RWPE2 (cell line): Measurements from ENCODE around the gene LRRC8B.

Source experiments
- ATAC-seq: fragments of 200-7000 bp; cut with Tn5 transposase; 3 replicates; pipeline ENCODE4 v1.9.1; 2021; ENCODE audit warnings: low read depth
- DNase-seq: peaks from one replicate; pipeline ENCODE4 v3.0.0-alpha.2; 2020; ENCODE audit warnings: low spot score
- H3K27ac ChIP-seq: fragments of 450-650 bp; 2 replicates; pipeline ENCODE4 v1.5.1; 2017; ENCODE audit warnings: mild to moderate bottlenecking; ENCODE audit not compliant: poor library complexity, severe bottlenecking
- H3K27me3 ChIP-seq: fragments of 250-450 bp; sonication (Bioruptor Pico); 2 replicates; pipeline ENCODE4 v1.5.1; 2021; ENCODE audit warnings: mild to moderate bottlenecking, moderate library complexity; ENCODE audit not compliant: insufficient read depth, poor library complexity, severe bottlenecking
- H3K36me3 ChIP-seq: fragments of 250-450 bp; sonication (Bioruptor Pico); 2 replicates; pipeline ENCODE4 v1.5.1; 2020; ENCODE audit warnings: low read depth, mild to moderate bottlenecking, moderate library complexity
- H3K4me1 ChIP-seq: fragments of 250-450 bp; sonication (Bioruptor Pico); 2 replicates; pipeline ENCODE4 v1.5.1; 2021; ENCODE audit warnings: mild to moderate bottlenecking, moderate library complexity; ENCODE audit not compliant: insufficient read depth, poor library complexity, severe bottlenecking
- H3K4me3 ChIP-seq: fragments of 250-450 bp; sonication (Bioruptor Pico); 2 replicates; pipeline ENCODE4 v1.5.1; 2021; ENCODE audit warnings: mild to moderate bottlenecking, moderate library complexity; ENCODE audit not compliant: severe bottlenecking
- H3K9me3 ChIP-seq: fragments of 250-450 bp; sonication (Bioruptor Pico); 2 replicates; pipeline ENCODE4 v1.5.1; 2021; ENCODE audit warnings: mild to moderate bottlenecking, moderate library complexity; ENCODE audit not compliant: severe bottlenecking
- CTCF ChIP-seq: fragments of 450-650 bp; IDR thresholded peaks from one replicate; pipeline ENCODE4 v1.5.1; 2017; ENCODE audit warnings: mild to moderate bottlenecking, moderate library complexity; ENCODE audit not compliant: poor library complexity, severe bottlenecking

The LRRC8B gene

DNA sequence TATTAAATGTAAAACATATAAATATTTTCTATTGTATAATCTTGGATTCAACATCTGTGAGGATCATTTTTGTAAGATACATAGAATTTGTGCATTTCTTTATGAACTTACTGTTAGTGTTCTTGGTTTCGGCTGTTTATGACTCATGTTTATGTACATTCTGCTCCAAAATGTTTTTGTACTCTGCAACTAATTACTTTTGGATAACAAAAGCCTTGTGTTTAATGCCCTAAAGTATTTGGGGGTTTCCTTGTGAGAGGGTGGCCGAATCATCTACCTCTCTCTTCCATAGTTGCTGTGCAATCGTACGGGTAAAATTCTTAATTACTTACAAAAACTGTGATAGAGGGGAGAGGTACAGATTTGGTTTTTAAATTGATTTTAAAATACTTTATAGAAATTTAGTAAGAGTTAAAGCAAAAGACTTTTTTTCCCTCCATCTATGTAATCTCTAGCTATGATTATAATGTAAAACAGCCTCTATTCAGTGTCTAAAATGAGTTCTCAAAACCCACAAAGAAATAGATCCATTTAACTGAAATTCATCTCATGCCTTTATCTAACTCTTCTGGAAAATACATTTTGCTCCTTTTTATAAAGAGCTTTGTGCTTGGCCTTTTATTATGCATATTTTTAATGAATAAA, 69.6 kb downstream of the LRRC8B start:
- no peak for TF ChIP-seq CTCF
- H3K27ac ChIP-seq, result no peak overlapping the region
- no peak overlapping the region for H3K4me3 ChIP-seq
- no peaks in the 10 kb centered on the region for H3K27me3 ChIP-seq
- no peak for ATAC-seq
- peaks cover 6% of the 10 kb centered on the region for H3K4me1 ChIP-seq
- H3K9me3 ChIP-seq, result no peaks in the 10 kb centered on the region
- no peak for DNase-seq
- no peaks in the 10 kb centered on the region for H3K36me3 ChIP-seq

GRCh38 chr1:89596698-89597097, 72.1 kb downstream of the LRRC8B start:
- no peak for ATAC-seq
- H3K36me3 ChIP-seq, result no peaks in the 10 kb centered on the region
- no peak for TF ChIP-seq CTCF

DNA sequence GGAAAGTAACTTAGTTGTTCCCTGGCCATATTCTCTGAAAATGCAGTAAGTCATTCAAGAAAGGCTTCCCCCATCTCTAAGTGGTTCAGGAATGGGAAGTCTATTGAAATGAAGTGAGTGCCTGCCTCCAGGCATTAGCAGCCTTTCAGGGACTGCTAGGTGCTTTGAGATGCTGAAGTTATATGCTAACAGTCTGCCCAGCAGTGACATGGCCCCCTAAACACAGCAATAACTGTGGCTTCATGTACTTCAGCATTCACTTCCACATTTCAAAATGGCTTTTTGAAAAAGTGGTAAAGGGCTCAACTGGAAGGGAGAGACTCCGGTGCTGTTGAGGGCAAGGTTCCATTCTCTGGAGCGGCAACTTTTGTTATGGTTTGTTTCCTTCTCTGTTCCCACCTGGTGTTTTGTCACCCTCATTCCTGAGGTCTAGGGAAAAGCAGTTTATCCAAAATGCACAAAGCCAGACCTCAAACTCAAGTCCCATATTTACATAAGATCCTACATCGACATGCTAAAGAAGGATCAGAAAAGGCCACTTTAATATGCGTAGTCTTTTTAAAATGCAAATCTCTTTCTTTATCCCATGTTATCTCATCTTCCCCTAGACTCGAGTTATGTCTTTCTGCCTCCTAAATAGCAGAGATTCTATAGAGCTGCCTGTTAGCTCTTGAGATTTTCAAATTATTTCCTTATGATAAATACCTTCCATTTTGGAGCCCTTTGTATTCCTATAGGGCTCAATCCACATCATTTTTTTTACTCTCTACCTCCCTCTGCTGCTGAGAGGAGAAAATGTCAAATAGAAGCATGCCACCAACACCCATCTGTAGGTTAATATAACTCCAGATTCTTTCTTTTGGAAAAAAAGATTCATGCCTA, 74.1 kb downstream of the LRRC8B start:
- no peak for DNase-seq
- Histone ChIP-seq H3K4me1 (peaks cover 2% of the 10 kb centered on the region), H3K27ac (no peak overlapping the region), H3K36me3 (no peaks in the 10 kb centered on the region), H3K27me3 (no peaks in the 10 kb centered on the region), H3K4me3 (no peak overlapping the region), H3K9me3 (no peaks in the 10 kb centered on the region)
- peak; percentile 73 for ATAC-seq
- peak; percentile 79 for TF ChIP-seq CTCF

More at GRCh38 chr1:89596698-89597097, 72.1 kb downstream of the LRRC8B start:
- Histone ChIP-seq H3K9me3 (no peaks in the 10 kb centered on the region), H3K4me3 (no peak overlapping the region), H3K4me1 (peaks cover 6% of the 10 kb centered on the region), H3K27ac (no peak overlapping the region), H3K27me3 (no peaks in the 10 kb centered on the region)
- DNase-seq, result no peak

DNA sequence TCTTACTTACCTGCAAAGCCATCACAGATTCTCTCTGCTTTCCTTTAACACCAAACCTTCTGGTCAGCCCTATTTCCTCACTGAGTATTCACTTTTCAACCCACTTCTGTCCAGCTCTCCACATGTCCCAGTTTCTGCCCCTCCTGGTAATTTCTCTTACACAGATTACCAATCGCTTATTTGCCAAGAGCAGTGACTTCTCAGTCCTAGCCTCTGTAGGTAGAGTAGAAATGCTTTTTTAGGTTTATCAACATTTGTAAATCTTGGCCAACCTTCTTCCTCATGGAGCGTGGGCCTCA, 74.7 kb downstream of the LRRC8B start:
- no peak for DNase-seq
- no peaks in the 10 kb centered on the region for H3K36me3 ChIP-seq
- TF ChIP-seq CTCF, result peak; percentile 55
- H3K4me1 ChIP-seq, result peaks cover 6% of the 10 kb centered on the region
- no peak overlapping the region for H3K27ac ChIP-seq
- H3K9me3 ChIP-seq, result no peaks in the 10 kb centered on the region
- H3K4me3 ChIP-seq, result no peak overlapping the region
- no peak for ATAC-seq
- no peaks in the 10 kb centered on the region for H3K27me3 ChIP-seq
